Stimulated activated CD8-positive, alpha-beta memory T cell treated with anti-CD3 and anti-CD28 coated beads, Interleukin-12 subunit alpha, Interleukin-12 subunit beta, amount 100 ng/mL, for 24 hours (primary cell): Measurements from ENCODE around the gene KRTAP6-3.

Experiments used
- DNase-seq: peaks from one replicate; pipeline ENCODE4 v3.0.0-alpha.2; 2020; ENCODE audit errors: extremely low read depth

The KRTAP6-3 gene

GRCh38 chr21:30592140-30592539 lies at the start of gene KRTAP6-3:
KRTAP6-3 (plus strand) TSS chr21:30592440; CDS start chr21:30592446, 6 bp downstream.
- DNase-seq, result no peak

DNA sequence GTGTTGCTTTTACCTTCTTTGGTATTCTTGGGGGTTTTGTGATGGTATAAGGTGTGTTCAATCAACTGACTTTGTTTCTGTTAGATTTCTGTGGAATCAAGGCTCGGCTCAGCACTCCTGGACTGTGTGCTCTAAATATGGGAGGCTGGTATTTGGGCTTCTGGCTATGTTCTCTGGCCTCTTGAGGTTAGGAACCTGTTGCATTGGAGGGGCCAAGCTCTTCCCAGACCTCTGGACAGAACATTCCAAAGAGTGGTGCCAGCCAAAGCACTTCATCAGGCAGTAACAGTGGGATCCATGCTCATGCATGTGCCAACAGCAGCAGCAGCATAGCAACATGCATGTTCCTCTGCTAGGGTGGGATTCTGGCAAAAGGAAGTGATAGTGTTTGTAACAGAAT lies 39.5 kb upstream of the KRTAP6-3 start:
- DNase-seq, result no peak

DNA sequence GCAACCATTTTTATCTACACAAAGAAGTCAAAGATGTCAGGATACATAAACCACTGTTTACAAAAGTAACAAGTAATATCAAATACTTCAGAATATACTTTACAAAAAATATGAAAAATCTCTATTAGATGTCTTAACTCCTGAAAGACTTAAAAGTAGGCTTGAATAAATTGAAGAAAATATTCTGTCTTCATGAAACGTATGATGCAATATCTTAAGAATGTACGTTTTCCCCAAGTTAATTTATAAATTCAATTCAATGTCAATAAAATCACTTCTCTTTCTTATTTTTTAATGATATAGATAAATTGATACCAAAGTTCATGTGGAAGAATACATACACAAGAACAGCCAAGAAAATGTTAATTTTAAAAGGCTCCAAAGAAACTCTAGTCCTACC lies 37.1 kb upstream of the KRTAP6-3 start:
- no peak for DNase-seq

GRCh38 chr21:30561264-30561895 lies 30.9 kb upstream of the KRTAP6-3 start, which contains the start of gene KRTAP19-7:
KRTAP19-7 (minus strand) TSS chr21:30561314; CDS start chr21:30561289, 25 bp downstream.
- no peak for DNase-seq

DNA sequence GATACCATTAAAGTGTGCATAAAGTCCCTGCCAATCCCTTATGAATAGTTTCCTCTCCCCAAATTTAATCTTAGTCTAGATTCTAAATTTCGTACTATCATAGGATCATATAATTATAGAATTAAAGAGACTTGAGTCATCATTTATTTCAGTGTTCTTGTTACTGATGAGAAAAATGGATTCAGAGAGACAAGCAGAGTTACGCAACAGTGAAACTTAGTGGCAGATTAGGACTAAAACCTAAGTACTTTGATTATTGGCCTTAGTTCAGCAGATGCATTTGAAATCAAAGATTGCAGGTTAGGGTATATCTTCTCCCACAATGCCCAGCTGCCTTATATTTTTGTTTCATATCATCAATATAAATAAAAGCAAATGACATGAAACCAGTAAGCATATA lies 30.3 kb upstream of the KRTAP6-3 start:
- DNase-seq, result no peak

DNA sequence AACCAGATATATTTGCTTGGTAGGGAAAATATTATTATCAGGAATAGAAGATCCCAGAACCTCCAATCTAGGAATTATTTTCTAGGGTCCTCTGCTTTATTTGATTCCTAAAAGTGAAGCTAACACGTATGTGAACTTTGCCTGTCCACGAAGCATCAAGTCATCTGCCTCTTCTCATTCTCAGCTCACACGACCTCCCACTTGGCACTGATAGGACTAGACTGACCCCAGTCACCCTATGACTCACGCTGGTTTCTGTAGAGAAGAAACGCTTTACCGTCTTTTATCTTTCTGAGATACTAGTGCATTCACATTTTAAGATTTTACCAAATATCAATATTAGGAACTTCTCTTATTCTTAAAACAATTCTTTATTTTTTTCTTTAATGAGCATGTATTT lies 29.2 kb upstream of the KRTAP6-3 start:
- DNase-seq, result no peak

DNA sequence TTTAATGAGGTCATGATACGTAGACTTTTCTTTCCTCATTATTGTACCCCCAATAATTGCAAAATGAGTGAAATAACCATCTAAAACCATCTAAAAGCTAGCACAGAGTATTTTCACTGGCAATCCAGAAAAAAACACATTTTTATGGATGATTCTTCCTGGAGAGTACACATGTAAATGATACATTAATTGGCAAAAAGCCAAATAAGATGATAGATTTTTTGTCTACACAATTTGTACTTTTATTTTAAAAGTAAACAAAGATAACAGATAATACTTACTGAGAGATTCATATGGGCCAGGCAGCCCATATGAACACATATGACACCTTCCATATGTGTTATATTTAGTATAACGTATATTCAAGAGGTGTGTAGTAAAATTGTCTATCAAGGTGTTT lies 28.6 kb upstream of the KRTAP6-3 start:
- no peak for DNase-seq

- DNase-seq, result no peak
Observed at GRCh38 chr21:30567617-30568016, 24.6 kb upstream of the KRTAP6-3 start.

- no peak for DNase-seq
Observed at GRCh38 chr21:30577766-30578165, 14.5 kb upstream of the KRTAP6-3 start.

DNA sequence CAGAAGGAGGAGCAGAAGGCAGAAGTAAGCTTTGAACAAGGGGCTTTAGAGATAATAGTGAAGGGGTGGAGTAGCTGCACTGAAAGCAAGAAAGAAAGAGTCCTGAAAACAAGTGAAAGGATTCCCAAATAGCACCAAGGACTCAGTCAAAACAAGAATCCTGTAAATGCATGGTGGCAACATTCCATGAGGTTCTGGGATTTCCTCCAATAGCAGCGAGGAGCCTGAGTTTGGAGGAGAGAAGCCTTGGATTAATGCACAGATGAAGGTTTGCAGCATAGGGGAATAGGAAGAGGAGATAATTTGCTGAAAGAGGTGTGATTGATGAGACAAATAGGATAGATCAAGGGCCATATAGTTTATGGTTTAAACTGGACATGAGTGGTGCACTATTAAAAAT lies 12.9 kb upstream of the KRTAP6-3 start:
- DNase-seq, result no peak

DNA sequence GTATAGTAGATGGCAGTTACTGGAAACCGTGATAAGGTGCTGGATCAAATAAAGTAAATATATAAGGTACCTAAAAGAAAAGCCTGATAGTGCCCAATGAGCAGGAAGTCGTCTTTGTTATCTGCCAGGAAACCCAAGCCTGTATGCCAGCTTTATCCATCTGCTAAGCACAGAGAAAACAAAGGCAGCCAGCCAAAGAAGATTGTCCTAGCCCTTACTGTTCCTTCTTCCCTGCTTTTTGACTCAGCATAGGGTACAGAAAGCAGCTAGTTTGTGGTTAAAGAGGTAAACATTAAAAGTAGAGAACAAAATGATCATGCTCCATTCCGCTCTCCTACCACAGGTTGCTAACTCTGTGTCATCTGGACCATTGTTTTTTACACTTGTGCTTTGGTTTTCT lies 12.1 kb upstream of the KRTAP6-3 start:
- no peak for DNase-seq

GRCh38 chr21:30582870-30583269 lies 9.4 kb upstream of the KRTAP6-3 start:
- no peak for DNase-seq

DNA sequence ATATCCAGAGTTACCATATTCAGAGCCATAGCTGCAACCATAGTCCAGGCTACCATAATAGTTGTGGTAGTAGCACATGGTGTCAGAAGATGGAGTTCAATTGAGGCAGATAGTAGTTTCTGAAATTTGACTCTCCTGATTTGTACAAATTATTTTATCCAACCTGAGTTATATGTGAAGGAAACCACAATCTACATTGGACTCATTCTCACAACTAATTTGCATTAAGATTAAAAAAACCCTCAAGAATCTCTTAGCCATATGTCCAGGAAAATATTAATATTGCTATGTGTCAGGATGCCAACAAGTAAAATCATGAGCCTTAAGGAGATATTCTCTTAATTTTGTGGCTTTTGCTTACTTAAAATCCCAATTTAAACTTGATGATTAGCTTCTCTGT lies 1.9 kb upstream of the KRTAP6-3 start, which contains the start of gene KRTAP22-2:
TSS of gene KRTAP22-2 (minus strand) at position 101 of the 400 bp plus-strand sequence.
- no peak for DNase-seq

DNA sequence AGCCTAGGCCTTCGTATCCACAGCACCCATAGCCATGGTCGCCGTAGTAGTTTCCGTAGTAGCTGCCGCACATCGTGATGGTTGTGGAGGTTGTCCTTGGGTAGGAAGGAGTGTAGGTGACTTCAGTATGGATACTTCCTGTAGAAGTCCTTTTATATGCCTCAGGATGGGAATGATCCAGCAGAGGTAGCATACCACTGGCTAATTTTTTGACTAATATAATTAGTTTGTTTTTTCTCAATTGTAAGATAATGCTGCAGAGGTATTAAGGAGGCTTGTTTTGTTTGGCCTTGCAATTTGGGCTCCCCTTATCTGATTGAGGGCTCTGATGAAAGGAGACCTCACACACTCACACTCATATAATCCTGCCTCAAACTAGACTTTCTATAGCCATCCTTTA lies 6.6 kb downstream of the KRTAP6-3 start, which contains the start of gene KRTAP6-2:
TSS of gene KRTAP6-2 (minus strand) at position 101 of the 400 bp plus-strand sequence. CDS start at position 73, 28 bp downstream.
- DNase-seq, result no peak

GRCh38 chr21:30600787-30601186 lies 8.5 kb downstream of the KRTAP6-3 start, which contains the start of gene KRTAP22-1:
KRTAP22-1 (plus strand) TSS chr21:30601087.
- DNase-seq, result no peak

DNA sequence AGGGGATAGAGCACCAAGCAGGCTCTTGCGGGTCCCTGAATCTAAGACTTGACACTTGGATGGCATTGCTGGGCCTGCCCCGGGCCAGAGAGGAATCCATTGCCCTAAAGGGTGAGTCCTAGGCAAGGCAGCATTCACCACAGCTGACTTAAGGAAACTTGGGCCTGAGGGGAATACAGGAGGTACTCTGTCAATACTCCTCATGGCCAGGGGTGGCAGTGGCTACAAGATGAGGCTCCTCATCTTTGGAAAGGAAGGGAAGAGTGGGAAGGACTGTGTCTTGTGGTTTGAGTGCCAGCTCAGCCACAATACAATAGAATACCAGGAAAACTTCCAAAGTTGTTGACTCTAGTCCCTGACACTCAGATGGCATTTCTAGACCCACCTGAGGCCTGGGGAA lies 13.7 kb downstream of the KRTAP6-3 start:
- DNase-seq, result no peak

GRCh38 chr21:30612132-30612531 lies 19.9 kb downstream of the KRTAP6-3 start:
- DNase-seq, result no peak

- no peak for DNase-seq
Observed at GRCh38 chr21:30613836-30614235, 21.6 kb downstream of the KRTAP6-3 start, which contains the start of gene KRTAP6-1. KRTAP6-1 (minus strand) TSS chr21:30613930; CDS start chr21:30613904, 26 bp downstream.

- no peak for DNase-seq
Observed at GRCh38 chr21:30615199-30615598, 23.0 kb downstream of the KRTAP6-3 start.

DNA sequence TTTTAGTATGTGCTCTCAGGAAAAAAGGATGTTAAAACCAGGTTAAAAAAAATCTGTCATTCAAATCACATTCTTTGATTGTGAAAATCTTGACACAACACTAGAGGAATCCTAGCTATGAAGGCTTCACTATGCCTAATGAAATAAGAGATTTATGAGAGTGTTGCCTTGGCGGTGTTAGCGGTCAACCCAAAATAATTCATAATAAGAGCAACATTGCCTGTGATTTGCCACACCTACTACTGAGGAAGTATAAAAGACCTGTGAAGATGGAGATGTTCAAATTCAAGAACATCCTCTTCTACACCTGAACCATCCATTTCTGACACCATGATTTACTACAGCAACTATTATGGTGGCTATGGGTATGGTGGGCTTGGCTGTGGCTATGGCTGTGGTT lies 23.9 kb downstream of the KRTAP6-3 start, which contains the start of gene KRTAP20-1:
TSS of gene KRTAP20-1 (plus strand) at position 301 of the 400 bp plus-strand sequence. CDS start at position 331, 30 bp downstream.
- no peak for DNase-seq

GRCh38 chr21:30620080-30620479 lies 27.8 kb downstream of the KRTAP6-3 start:
- no peak for DNase-seq

DNA sequence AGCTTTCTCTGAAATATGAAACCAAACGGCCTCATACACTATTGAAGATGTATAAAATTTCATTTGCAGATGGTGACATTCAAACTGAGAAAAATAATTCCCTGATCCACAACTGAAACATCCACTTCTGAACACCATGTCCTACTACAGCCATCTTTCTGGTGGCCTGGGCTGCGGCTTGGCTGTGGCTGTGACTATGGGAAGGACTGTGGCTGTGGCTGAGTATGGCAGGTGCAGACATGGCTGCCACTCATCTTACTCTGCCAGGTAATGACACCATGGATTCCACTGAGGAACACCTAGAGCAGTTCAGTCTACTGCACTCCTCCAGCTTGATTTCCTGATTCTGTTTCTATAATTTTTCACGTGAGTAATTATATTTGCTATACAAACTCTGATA lies 28.3 kb downstream of the KRTAP6-3 start, which contains the start of gene KRTAP20-4:
TSS of gene KRTAP20-4 (plus strand) at position 106 of the 400 bp plus-strand sequence.
- DNase-seq, result no peak

- no peak for DNase-seq
Observed at GRCh38 chr21:30623362-30623761, 31.1 kb downstream of the KRTAP6-3 start.
